Measurements from ENCODE around the gene SACS. TPM values are rescaled to one million over a fixed set of nuclear protein-coding genes. Genes with fewer than 3 reads are reported as not detected.
"Not testable (repeated sequence)": the region's sequence is repeated elsewhere in the genome, so short reads cannot be mapped to it uniquely, and the experiment has no call there.

SACS gene
- total RNA-seq, 1 donor from 2014 or later = 33.3 TPM

DNA sequence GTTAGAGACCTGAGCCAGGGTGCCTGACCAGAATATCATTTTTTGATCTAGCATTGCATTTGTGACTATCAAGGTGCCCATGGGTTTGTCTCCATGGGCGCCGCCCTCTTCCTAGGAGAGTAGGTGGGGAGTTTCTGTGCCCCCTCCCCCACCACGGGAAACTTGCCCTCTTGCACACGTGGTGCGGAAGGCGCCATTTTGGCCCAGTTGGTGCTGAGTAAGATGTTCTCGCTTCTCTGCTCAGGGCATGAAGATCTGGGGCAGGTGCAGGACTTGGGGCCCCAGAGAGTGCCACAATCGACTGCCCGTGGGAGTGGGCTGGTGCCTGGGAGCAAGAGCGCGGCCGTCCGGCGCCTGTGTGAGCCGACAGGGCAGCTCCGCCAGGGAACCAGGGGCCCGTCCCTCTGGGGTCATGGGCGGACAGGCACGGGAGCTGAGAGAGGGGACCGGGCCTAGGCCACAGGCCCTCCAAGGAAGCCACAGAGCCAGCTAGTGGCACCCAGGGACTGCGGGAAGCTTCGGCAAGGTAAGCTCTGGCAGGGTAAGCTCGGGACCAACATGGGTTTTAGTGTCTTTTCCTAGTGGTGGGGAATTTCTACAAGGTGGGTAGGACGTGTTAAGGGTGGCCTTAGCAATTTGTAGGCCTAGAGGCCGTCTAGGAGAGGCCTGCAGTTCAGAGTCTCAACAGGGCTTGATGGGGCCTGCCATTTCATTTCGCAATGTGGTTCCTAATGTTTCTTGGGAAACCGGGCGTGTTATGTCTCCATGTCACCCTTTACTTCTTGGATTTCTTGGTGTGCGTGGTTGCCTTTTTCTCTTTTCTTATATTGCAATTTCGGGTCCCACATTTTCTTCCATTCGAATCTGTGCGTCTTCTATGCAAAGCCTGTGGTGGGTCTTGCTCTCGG lies 14.5 kb downstream of the SACS start:
- Mint-ChIP-seq H3K36me3 (ENCODE audit: low read depth) (no peaks in the 10 kb centered on the region), H3K4me3 (no peak overlapping the region)
- intact Hi-C loops (cut with micrococcal nuclease) = no loop called here

GRCh38 chr13:23414682-23415081 lies 18.8 kb downstream of the SACS start:
- H3K36me3 Mint-ChIP-seq (ENCODE audit: low read depth) = no peaks in the 10 kb centered on the region
- peaks cover 10% of the 10 kb centered on the region for H3K27me3 Mint-ChIP-seq
- H3K27ac Mint-ChIP-seq = no peak overlapping the region
- H3K9me3 Mint-ChIP-seq = no peaks in the 10 kb centered on the region
- no peak for DNase-seq
- intact Hi-C loops (cut with micrococcal nuclease) = no loop called here
- H3K4me1 Mint-ChIP-seq = no peaks in the 10 kb centered on the region
- no peak overlapping the region for H3K4me3 Mint-ChIP-seq

More for the DNA sequence above, 14.5 kb downstream of the SACS start:
- Mint-ChIP-seq H3K27ac (no peak overlapping the region), H3K27me3 (peaks cover 1% of the 10 kb centered on the region), H3K4me1 (no peaks in the 10 kb centered on the region), H3K9me3 (no peaks in the 10 kb centered on the region)
- peak; percentile 44 for DNase-seq

DNA sequence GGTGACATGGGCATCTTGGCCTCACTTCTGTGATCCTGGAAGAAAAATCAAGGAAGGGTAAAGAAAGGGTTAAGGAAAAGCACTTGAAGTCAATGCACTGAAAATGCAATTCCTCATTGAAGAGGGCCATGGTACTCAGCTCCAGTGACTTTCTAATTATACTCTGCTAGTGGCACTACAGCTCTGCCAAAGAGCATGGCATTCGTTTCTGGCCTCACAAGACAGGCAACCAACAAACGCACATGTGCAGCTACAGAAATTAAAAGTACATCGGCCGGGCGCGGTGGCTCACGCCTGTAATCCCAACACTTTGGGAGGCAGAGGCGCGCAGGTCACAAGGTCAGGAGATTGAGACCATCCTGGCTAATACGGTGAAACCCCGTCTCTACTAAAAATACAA lies 21.8 kb downstream of the SACS start:
- peak; percentile 46 for DNase-seq
- Mint-ChIP-seq H3K27me3 (peaks cover 10% of the 10 kb centered on the region), H3K36me3 (ENCODE audit: low read depth) (no peaks in the 10 kb centered on the region), H3K4me3 (no peak overlapping the region), H3K4me1 (no peaks in the 10 kb centered on the region), H3K9me3 (no peaks in the 10 kb centered on the region), H3K27ac (no peak overlapping the region)
- intact Hi-C loops (cut with micrococcal nuclease) = no loop called here

DNA sequence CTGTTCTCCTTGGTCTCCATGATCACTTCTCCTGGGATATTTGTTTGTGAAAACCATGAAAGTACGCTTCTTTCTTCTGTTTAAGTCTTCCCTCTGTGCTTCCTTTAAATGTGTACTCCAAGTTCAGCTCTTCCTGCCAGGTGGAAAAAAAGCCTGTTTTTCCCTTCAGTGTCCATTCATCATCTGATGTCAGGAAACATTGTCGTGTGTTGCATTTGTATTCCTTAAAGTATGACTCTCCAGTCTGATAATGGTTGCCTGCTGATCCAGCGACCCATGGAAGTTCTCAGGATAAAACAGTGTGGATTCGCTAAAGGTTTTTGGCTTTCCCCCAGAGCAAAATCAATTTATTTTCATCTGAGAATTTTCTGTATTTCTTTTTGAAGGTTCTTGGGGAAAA lies 22.3 kb downstream of the SACS start:
- no peaks in the 10 kb centered on the region for H3K36me3 Mint-ChIP-seq (ENCODE audit: low read depth)
- H3K27me3 Mint-ChIP-seq = peaks cover 10% of the 10 kb centered on the region
- no peaks in the 10 kb centered on the region for H3K4me1 Mint-ChIP-seq
- no peaks in the 10 kb centered on the region for H3K9me3 Mint-ChIP-seq
- H3K27ac Mint-ChIP-seq = no peak overlapping the region
- DNase-seq = peak; percentile 9
- intact Hi-C loops (cut with micrococcal nuclease) = no loop called here
- H3K4me3 Mint-ChIP-seq = no peak overlapping the region

DNA sequence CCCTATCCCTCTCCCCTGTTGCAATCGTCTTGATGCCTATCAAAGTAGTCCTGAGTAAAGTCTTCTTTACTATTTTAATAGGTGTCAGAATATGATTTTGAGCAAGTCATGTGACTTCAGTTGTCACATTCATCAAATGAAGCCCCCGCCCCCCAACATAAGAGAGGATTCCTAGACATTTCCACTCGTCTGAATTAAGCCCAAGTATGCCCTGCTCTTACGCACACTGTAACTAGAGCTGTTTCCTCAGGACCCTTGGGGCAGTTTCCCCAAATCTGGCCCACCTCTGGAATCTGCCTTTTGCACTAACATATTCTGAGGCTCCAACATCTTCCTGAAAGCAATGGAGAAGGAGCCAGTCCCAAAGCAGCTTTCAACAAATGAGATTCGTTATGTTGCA lies 25.5 kb downstream of the SACS start:
- no peak overlapping the region for H3K27ac Mint-ChIP-seq
- no peak overlapping the region for H3K4me3 Mint-ChIP-seq
- H3K4me1 Mint-ChIP-seq = no peaks in the 10 kb centered on the region
- peaks cover 14% of the 10 kb centered on the region for H3K9me3 Mint-ChIP-seq
- peak; percentile 12 for DNase-seq
- no peaks in the 10 kb centered on the region for H3K36me3 Mint-ChIP-seq (ENCODE audit: low read depth)
- intact Hi-C loops (cut with micrococcal nuclease) = no loop called here
- H3K27me3 Mint-ChIP-seq = peaks cover 26% of the 10 kb centered on the region

DNA sequence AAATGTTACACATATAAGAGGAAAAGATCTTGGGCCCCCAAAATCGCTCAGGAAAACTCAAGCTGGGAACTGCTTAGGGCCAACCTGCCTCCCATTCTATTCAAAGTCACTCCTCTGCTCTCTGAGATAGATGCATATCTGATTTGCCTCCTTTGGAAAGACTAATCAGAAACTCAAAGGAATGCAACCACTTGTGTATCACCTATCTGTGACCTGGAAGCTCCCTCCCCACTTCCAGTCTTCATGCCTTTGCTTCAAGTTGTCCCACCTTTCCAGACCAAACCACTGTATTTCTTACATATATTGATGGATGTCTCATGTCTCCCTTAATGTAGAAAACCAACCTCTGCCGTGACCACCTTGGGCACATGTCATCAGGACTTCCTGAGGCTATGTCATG lies 32.3 kb downstream of the SACS start:
- H3K9me3 Mint-ChIP-seq = peaks cover 25% of the 10 kb centered on the region
- H3K4me1 Mint-ChIP-seq; H3K4me3 Mint-ChIP-seq; DNase-seq; H3K27ac Mint-ChIP-seq; intact Hi-C loops (cut with micrococcal nuclease); H3K36me3 Mint-ChIP-seq (ENCODE audit: low read depth): not testable (repeated sequence)
- H3K27me3 Mint-ChIP-seq = peaks cover 18% of the 10 kb centered on the region

DNA sequence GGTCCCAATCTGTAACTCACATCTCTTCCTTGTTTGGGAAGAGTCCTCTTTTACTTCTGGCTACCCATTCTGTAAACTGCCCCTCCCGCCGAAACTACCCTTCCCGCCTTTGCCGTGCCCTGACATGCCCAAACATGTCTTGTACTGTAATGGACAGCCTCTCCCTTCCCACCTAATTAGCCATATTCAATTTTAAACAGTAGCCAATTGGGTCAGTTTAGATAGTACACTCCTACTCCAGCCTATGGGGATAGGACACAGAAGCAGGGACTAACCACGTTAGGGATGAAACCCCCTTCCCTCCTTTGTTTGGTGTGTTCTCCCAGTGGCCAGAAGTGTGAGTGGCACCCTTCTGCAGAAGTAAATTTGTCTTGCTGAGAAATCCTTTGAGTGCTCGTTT lies 34.2 kb downstream of the SACS start:
- no peak for DNase-seq
- Mint-ChIP-seq H3K36me3 (ENCODE audit: low read depth) (no peaks in the 10 kb centered on the region), H3K4me1 (peaks cover 3% of the 10 kb centered on the region), H3K27ac (no peak overlapping the region), H3K9me3 (peaks cover 15% of the 10 kb centered on the region), H3K4me3 (no peak overlapping the region), H3K27me3 (peaks cover 9% of the 10 kb centered on the region)
- intact Hi-C loops (cut with micrococcal nuclease) = no loop called here

- no peak overlapping the region for H3K4me3 Mint-ChIP-seq
- H3K27ac Mint-ChIP-seq = no peak overlapping the region
- H3K36me3 Mint-ChIP-seq (ENCODE audit: low read depth) = no peaks in the 10 kb centered on the region
- peaks cover 9% of the 10 kb centered on the region for H3K9me3 Mint-ChIP-seq
- DNase-seq = no peak
- H3K4me1 Mint-ChIP-seq = peaks cover 3% of the 10 kb centered on the region
- no peaks in the 10 kb centered on the region for H3K27me3 Mint-ChIP-seq
- intact Hi-C loops (cut with micrococcal nuclease) = no loop called here
Observed at GRCh38 chr13:23394821-23395220, 38.7 kb downstream of the SACS start.

DNA sequence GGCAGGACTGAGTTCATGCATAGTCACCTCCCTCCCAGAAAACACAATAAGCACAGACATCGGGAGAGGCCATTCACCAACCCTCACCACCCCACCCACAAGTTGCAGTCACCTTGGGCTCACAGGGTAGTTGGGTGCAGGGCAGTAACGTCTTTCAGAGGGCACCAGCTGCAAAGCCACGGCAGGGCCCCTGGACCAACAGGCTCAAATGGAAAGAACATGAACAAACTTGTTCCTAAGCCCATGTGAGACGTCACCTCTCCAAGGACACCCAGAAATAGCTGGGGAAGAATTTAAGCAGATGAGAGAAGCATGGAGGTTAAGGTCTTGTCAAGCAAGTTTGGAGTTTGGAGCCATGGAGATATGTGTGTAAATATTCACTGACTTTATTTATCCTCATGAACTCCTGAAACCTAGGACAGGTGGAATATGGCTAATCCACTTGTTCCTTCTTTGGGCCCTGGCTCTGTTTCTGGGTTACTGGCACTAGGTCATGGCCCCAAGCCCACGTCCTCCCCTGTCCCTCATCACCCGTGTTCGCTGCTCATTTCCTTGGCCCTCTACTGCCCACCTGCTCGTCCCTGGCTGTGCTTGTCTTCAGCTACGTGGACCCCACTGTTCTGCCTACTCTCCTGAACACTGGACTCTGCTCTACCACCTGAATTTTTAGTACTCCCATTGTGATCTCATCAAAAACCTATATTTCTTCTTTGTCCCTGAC lies 40.4 kb downstream of the SACS start:
- Mint-ChIP-seq H3K36me3 (ENCODE audit: low read depth) (no peaks in the 10 kb centered on the region), H3K27ac (no peak overlapping the region), H3K4me3 (no peak overlapping the region), H3K27me3 (no peaks in the 10 kb centered on the region), H3K9me3 (no peaks in the 10 kb centered on the region), H3K4me1 (no peaks in the 10 kb centered on the region)
- DNase-seq = no peak
- intact Hi-C loops (cut with micrococcal nuclease) = no loop called here

DNA sequence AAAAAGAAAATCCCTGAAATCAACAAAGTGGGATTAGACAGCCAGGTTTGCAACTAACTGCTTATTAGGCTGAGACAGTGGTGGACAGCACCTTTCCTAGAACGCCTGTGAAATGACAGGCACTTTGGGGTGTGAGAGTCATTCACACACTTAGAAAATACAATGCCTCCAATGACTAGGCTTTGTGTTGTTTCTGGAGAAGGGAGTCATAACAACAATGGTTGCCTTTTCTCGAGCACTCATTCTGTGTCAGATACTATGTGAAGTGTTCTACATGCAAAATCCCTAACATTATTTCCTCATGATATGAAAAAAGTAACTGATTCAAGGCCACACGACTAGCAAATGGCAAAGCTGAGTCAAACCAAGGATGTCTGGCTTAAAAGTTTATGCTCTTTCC lies 41.2 kb downstream of the SACS start:
- intact Hi-C loops (cut with micrococcal nuclease) = no loop called here
- Mint-ChIP-seq H3K9me3 (no peaks in the 10 kb centered on the region), H3K4me3 (no peak overlapping the region), H3K4me1 (no peaks in the 10 kb centered on the region), H3K27ac (no peak overlapping the region), H3K27me3 (no peaks in the 10 kb centered on the region), H3K36me3 (ENCODE audit: low read depth) (no peaks in the 10 kb centered on the region)
- DNase-seq = no peak

DNA sequence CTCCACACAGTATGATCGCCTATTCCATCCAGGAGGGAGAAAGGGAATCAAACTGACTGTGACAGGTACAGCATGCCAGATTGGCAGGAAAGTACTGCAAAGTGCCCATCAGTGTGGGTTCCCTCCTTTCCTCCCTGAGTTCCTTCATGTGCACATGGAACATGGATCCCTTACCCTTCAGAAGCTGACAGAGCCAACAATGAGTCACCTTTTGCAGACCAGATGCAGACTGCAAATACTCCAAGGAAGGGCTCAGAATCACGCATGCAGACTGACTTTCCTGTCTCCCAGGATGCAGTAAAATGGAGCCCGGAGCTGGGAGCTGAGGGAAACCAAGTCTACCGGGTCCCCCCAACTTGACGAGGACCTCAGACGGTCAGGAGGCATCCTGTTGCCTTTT lies 41.8 kb downstream of the SACS start:
- no peak for DNase-seq
- H3K9me3 Mint-ChIP-seq = no peaks in the 10 kb centered on the region
- no peak overlapping the region for H3K4me3 Mint-ChIP-seq
- H3K27ac Mint-ChIP-seq = no peak overlapping the region
- peaks cover under 1% of the 10 kb centered on the region for H3K4me1 Mint-ChIP-seq
- intact Hi-C loops (cut with micrococcal nuclease) = no loop called here
- H3K27me3 Mint-ChIP-seq = no peaks in the 10 kb centered on the region
- H3K36me3 Mint-ChIP-seq (ENCODE audit: low read depth) = no peaks in the 10 kb centered on the region

DNA sequence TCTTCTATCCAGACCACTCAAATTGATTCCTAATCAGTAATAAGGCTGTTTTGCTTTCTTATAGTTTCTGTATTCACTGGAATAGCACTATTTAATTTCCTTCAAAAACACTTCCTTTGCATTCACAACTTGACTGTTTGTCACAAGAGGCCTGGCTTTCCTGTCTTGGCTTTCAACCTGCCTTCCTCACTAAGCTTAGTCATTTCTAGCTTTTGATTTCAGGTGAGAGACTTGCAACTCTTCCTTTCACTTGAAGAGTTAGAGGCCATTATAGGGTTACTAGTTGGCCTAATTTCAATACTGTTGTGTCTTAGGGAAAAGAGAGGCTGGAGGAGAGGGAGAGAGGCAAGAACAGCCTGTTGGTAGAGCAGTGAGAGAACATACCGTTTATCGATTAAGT lies 47.0 kb downstream of the SACS start:
- peak; percentile 72 for DNase-seq
- peaks cover 8% of the 10 kb centered on the region for H3K9me3 Mint-ChIP-seq
- H3K4me3 Mint-ChIP-seq = no peak overlapping the region
- no peaks in the 10 kb centered on the region for H3K36me3 Mint-ChIP-seq (ENCODE audit: low read depth)
- intact Hi-C loops (cut with micrococcal nuclease) = no loop called here
- H3K27me3 Mint-ChIP-seq = peaks cover 6% of the 10 kb centered on the region
- peak overlapping the region; percentile 23 for H3K27ac Mint-ChIP-seq
- H3K4me1 Mint-ChIP-seq = peaks cover 23% of the 10 kb centered on the region

- H3K27ac Mint-ChIP-seq = peak overlapping the region; percentile 23
- intact Hi-C loops (cut with micrococcal nuclease) = no loop called here
- H3K9me3 Mint-ChIP-seq = peaks cover 8% of the 10 kb centered on the region
- peaks cover 23% of the 10 kb centered on the region for H3K4me1 Mint-ChIP-seq
- H3K36me3 Mint-ChIP-seq (ENCODE audit: low read depth) = no peaks in the 10 kb centered on the region
- H3K27me3 Mint-ChIP-seq = peaks cover 11% of the 10 kb centered on the region
- no peak for DNase-seq
- H3K4me3 Mint-ChIP-seq = no peak overlapping the region
Observed at GRCh38 chr13:23385931-23386330, 47.6 kb downstream of the SACS start.

DNA sequence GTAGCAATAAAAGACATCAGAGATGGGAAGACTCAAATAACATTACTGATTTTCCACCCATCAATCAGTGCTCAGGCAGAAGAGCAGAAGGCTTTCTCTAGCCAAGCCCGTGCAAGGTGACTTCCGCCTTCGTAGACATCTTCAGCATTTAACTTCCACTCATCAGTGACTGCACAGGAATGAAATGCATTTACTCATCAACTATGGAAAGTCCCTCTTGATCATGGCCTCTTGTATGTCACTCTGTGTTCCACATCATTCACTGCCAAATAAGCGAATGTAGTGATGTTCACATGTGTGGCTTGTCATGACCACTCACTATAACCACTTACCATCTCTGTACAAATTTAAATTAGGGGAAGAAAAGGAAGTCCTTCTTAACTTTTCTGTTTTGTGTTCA lies 49.4 kb downstream of the SACS start:
- no peaks in the 10 kb centered on the region for H3K36me3 Mint-ChIP-seq (ENCODE audit: low read depth)
- peaks cover 33% of the 10 kb centered on the region for H3K4me1 Mint-ChIP-seq
- H3K4me3 Mint-ChIP-seq = no peak overlapping the region

More for the DNA sequence above, 49.4 kb downstream of the SACS start:
- Mint-ChIP-seq H3K27ac (peak overlapping the region; percentile 64), H3K9me3 (peaks cover 8% of the 10 kb centered on the region), H3K27me3 (peaks cover 13% of the 10 kb centered on the region)
- intact Hi-C loops (cut with micrococcal nuclease) = loop anchor here (1.0 kb wide), 1 partner anchor 9 kb away; no protein-coding TSS in a partner anchor
- peak; percentile 61 for DNase-seq
